Germinal center (tissue), 1 donor: Measurements from ENCODE around the gene TUBAL3.

Source experiments
- DNase-seq: peaks from one replicate; pipeline ENCODE4 v3.0.0; 2012; ENCODE audit warnings: mixed read lengths, low spot score

TUBAL3 gene

GRCh38 chr10:5404208-5405041 is at the start of gene TUBAL3:
TUBAL3 (minus strand) TSS chr10:5404828; CDS start chr10:5404792, 36 bp downstream.
- no peak for DNase-seq

- DNase-seq: no peak
Measured at GRCh38 chr10:5453749-5454489, 49.3 kb upstream of the TUBAL3 start.

- no peak for DNase-seq
Measured at GRCh38 chr10:5450605-5451384, 46.2 kb upstream of the TUBAL3 start.

- no peak for DNase-seq
Measured at GRCh38 chr10:5449823-5450222, 45.2 kb upstream of the TUBAL3 start.

GRCh38 chr10:5449227-5449626 is 44.6 kb upstream of the TUBAL3 start:
- DNase-seq: no peak

- no peak for DNase-seq
Measured at GRCh38 chr10:5448333-5449001, 43.8 kb upstream of the TUBAL3 start.

- DNase-seq: no peak
Measured at GRCh38 chr10:5447611-5448071, 43.0 kb upstream of the TUBAL3 start.

- no peak for DNase-seq
Measured at GRCh38 chr10:5447056-5447455, 42.4 kb upstream of the TUBAL3 start.

- peak; percentile 92 for DNase-seq
Measured at GRCh38 chr10:5446390-5446926, 41.8 kb upstream of the TUBAL3 start.

GRCh38 chr10:5445006-5445405 is 40.4 kb upstream of the TUBAL3 start:
- no peak for DNase-seq

GRCh38 chr10:5443429-5443828 is 38.8 kb upstream of the TUBAL3 start:
- peak; percentile 35 for DNase-seq

GRCh38 chr10:5442990-5443370 is 38.4 kb upstream of the TUBAL3 start:
- no peak for DNase-seq

GRCh38 chr10:5442065-5442989 is 37.7 kb upstream of the TUBAL3 start:
- DNase-seq: peak; percentile 46

GRCh38 chr10:5441106-5441505 is 36.5 kb upstream of the TUBAL3 start:
- no peak for DNase-seq

GRCh38 chr10:5440206-5440605 is 35.6 kb upstream of the TUBAL3 start:
- no peak for DNase-seq

GRCh38 chr10:5435328-5435727 is 30.7 kb upstream of the TUBAL3 start:
- DNase-seq: no peak

GRCh38 chr10:5434017-5434753 is 29.6 kb upstream of the TUBAL3 start:
- DNase-seq: peak; percentile 25

GRCh38 chr10:5433182-5433581 is 28.6 kb upstream of the TUBAL3 start:
- no peak for DNase-seq

- no peak for DNase-seq
Measured at GRCh38 chr10:5428133-5428532, 23.5 kb upstream of the TUBAL3 start.

- DNase-seq: no peak
Measured at GRCh38 chr10:5424751-5425150, 20.1 kb upstream of the TUBAL3 start.
